Measurements from ENCODE around the gene FXYD5.

GRCh38 chr19:35144600-35145436, 9.7 kb upstream of the FXYD5 start:
- TF ChIP-seq, protein P1, sequence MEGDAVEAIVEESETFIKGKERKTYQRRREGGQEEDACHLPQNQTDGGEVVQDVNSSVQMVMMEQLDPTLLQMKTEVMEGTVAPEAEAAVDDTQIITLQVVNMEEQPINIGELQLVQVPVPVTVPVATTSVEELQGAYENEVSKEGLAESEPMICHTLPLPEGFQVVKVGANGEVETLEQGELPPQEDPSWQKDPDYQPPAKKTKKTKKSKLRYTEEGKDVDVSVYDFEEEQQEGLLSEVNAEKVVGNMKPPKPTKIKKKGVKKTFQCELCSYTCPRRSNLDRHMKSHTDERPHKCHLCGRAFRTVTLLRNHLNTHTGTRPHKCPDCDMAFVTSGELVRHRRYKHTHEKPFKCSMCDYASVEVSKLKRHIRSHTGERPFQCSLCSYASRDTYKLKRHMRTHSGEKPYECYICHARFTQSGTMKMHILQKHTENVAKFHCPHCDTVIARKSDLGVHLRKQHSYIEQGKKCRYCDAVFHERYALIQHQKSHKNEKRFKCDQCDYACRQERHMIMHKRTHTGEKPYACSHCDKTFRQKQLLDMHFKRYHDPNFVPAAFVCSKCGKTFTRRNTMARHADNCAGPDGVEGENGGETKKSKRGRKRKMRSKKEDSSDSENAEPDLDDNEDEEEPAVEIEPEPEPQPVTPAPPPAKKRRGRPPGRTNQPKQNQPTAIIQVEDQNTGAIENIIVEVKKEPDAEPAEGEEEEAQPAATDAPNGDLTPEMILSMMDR (conservative IDR thresholded peaks at IDR 0.05 in 1 of 2, IDR thresholded peaks at IDR 0.05 in 1 of 2; ENCODE audit: extremely low read depth in 1 of 2, insufficient read depth in 1 of 2, low read depth in 1 of 2, low read length in 2 of 2), result no peak
- TF ChIP-seq EZH2 (IDR thresholded peaks at IDR 0.05; ENCODE audit: borderline replicate concordance, low read length), result no peak

Measured in mammary epithelial cell (primary cell).